ENCODE results near the gene ORC5. TPM values are rescaled to one million over a fixed set of nuclear protein-coding genes. Genes with fewer than 3 reads are reported as not detected.

The ORC5 gene
- total RNA-seq, 2 donors from 2014 or later, result 13.8 to 14.8 TPM

GRCh38 chr7:104175361-104175984 lies 32.3 kb downstream of the ORC5 start:
- TF ChIP-seq, protein P1, sequence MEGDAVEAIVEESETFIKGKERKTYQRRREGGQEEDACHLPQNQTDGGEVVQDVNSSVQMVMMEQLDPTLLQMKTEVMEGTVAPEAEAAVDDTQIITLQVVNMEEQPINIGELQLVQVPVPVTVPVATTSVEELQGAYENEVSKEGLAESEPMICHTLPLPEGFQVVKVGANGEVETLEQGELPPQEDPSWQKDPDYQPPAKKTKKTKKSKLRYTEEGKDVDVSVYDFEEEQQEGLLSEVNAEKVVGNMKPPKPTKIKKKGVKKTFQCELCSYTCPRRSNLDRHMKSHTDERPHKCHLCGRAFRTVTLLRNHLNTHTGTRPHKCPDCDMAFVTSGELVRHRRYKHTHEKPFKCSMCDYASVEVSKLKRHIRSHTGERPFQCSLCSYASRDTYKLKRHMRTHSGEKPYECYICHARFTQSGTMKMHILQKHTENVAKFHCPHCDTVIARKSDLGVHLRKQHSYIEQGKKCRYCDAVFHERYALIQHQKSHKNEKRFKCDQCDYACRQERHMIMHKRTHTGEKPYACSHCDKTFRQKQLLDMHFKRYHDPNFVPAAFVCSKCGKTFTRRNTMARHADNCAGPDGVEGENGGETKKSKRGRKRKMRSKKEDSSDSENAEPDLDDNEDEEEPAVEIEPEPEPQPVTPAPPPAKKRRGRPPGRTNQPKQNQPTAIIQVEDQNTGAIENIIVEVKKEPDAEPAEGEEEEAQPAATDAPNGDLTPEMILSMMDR (IDR thresholded peaks at IDR 0.05), result no peak
- Histone ChIP-seq H3K36me3 (peaks cover 10% of the 10 kb centered on the region), H3K4me3 (no peak overlapping the region), H3K9me3 (no peaks in the 10 kb centered on the region), H3K27me3 (replicated peaks; ENCODE audit: insufficient read depth) (no peaks in the 10 kb centered on the region), H3K4me1 (ENCODE audit: control insufficient read depth in 1 of 2, low read depth in 2 of 2) (no peaks in the 10 kb centered on the region), H3K27ac (no peak overlapping the region)
- DNase-seq (ENCODE audit: low spot score) (no peak), ATAC-seq (ENCODE audit: insufficient number of reproducible peaks, low FRiP score, low read depth) (no peak)

DNA sequence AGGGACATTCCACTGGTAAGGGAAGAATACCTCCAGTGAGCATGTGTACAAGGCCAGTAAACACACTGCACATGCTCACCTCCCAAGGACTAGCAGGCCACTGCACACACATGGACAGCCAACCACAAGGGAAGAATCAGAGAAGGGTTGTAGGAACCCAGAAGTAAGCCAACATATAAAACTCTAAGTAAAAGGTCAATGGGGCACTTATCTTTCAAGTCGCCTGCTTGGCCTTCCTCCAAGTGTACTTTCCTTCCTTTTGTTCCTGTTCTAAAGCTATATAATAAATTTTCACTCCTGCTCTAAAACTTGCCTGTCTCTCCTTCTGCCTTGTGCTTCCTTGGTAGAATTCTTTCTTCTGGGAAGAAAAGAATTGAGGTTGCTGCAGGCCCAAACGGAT lies 33.0 kb downstream of the ORC5 start:
- ATAC-seq (ENCODE audit: insufficient number of reproducible peaks, low FRiP score, low read depth) (no peak), DNase-seq (ENCODE audit: low spot score) (no peak)
- Histone ChIP-seq H3K9me3 (no peaks in the 10 kb centered on the region), H3K36me3 (peaks cover 10% of the 10 kb centered on the region), H3K4me1 (ENCODE audit: control insufficient read depth in 1 of 2, low read depth in 2 of 2) (no peaks in the 10 kb centered on the region), H3K4me3 (no peak overlapping the region), H3K27me3 (replicated peaks; ENCODE audit: insufficient read depth) (no peaks in the 10 kb centered on the region), H3K27ac (no peak overlapping the region)
- TF ChIP-seq, protein P1 (IDR thresholded peaks at IDR 0.05), result no peak

GRCh38 chr7:104162081-104162480 lies 45.7 kb downstream of the ORC5 start:
- Histone ChIP-seq H3K9me3 (no peaks in the 10 kb centered on the region), H3K4me3 (no peak overlapping the region), H3K27me3 (replicated peaks; ENCODE audit: insufficient read depth) (no peaks in the 10 kb centered on the region), H3K4me1 (ENCODE audit: control insufficient read depth in 1 of 2, low read depth in 2 of 2) (no peaks in the 10 kb centered on the region), H3K27ac (no peak overlapping the region), H3K36me3 (no peaks in the 10 kb centered on the region)
- ATAC-seq (ENCODE audit: insufficient number of reproducible peaks, low FRiP score, low read depth) (no peak), DNase-seq (ENCODE audit: low spot score) (no peak)
- TF ChIP-seq, protein P1 (IDR thresholded peaks at IDR 0.05), result no peak

DNA sequence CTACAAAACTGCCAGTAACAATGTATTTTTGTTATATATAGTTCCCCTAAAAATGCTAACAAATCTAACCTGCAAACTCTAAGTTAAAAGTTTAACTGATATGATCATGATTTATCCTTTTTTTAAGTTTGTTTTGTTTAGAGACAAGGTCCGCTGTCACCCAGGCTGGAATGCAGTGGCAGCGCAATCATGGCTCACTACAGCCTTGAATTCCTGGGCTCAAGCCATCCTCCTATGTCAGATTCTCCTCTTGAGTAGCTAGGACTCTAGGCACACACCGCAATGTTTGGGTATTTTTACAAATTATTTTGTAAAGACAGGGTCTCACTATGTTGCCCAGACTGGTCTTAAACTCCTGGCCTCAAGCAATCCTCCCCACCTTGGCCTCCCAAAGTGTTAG lies 46.6 kb downstream of the ORC5 start:
- no peaks in the 10 kb centered on the region for H3K27me3 ChIP-seq (replicated peaks; ENCODE audit: insufficient read depth)
- no peak for ATAC-seq (ENCODE audit: insufficient number of reproducible peaks, low FRiP score, low read depth)
- TF ChIP-seq, protein P1 (IDR thresholded peaks at IDR 0.05), result no peak

DNA sequence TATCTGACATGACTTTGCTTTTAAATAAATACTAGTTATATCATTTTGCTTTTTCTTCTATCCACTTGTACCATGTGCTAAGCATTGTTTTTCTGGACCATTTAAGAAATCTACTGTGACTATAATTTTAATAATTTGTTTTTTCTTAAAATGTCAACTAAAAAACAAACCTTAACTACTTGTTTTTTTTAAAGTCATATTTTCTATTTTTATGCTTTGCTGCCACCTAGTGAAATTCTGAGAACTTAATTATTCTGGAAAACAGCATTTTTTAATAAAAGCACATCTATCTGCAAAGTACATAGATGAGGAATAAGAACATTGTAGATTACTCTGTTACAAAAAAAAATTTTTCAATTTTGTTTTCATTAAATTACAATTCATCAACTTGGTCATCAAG lies 47.4 kb downstream of the ORC5 start:
- TF ChIP-seq, protein P1 (IDR thresholded peaks at IDR 0.05), result peak; percentile 21
- H3K36me3 ChIP-seq, result no peaks in the 10 kb centered on the region
- H3K27me3 ChIP-seq (replicated peaks; ENCODE audit: insufficient read depth), result no peaks in the 10 kb centered on the region
- ATAC-seq (ENCODE audit: insufficient number of reproducible peaks, low FRiP score, low read depth) (no peak), DNase-seq (ENCODE audit: low spot score) (no peak)
- no peaks in the 10 kb centered on the region for H3K4me1 ChIP-seq (ENCODE audit: control insufficient read depth in 1 of 2, low read depth in 2 of 2)
- no peak overlapping the region for H3K27ac ChIP-seq
- no peaks in the 10 kb centered on the region for H3K9me3 ChIP-seq
- no peak overlapping the region for H3K4me3 ChIP-seq

More for the DNA sequence above, 46.6 kb downstream of the ORC5 start:
- Histone ChIP-seq H3K9me3 (no peaks in the 10 kb centered on the region), H3K4me3 (no peak overlapping the region), H3K36me3 (no peaks in the 10 kb centered on the region), H3K4me1 (ENCODE audit: control insufficient read depth in 1 of 2, low read depth in 2 of 2) (no peaks in the 10 kb centered on the region), H3K27ac (no peak overlapping the region)
- DNase-seq (ENCODE audit: low spot score), result no peak

Data from thoracic aorta (tissue), 2 donors.